Measurements from ENCODE around the gene MYO18A. TPM values are rescaled to one million over a fixed set of nuclear protein-coding genes. Genes with fewer than 3 reads are reported as not detected.

MYO18A gene
- total RNA-seq, 4 donors from 2014 or later = 112 to 191 (median 136) TPM

DNA sequence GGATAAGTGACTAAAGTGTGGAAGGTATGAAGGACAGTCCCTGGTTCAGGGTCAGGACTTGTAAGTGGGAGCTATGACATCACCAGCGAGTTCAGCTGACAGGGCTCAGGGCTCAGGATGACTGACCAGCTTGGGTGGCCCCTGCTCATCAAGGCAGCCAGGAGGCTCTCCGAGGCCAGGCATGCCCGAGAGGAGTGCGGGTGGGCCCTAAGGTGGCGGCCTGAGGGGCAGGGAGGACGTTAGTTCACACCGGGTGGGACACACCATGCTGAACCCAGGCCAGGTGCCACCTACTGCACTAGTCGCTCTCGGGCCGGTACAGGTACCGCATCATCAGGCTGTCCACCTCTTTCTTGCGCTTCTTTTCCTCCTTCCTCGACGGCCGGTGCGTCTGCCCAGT lies 100.8 kb downstream of the MYO18A start:
- Histone ChIP-seq H3K4me1 (no peaks in the 10 kb centered on the region), H3K27ac (no peak overlapping the region), H3K27me3 (no peaks in the 10 kb centered on the region), H3K4me3 (no peak overlapping the region), H3K9me3 (no peaks in the 10 kb centered on the region), H3K36me3 (peaks cover 0 to 19% (median 5%) of the 10 kb centered on the region in 4 donors)
- in situ Hi-C loops (cut with MboI; ENCODE audit: low pct_ligation_motif_present in 1 of 4, low pct_unique_long_range_greater_than_20kb in 1 of 4, low sequenced_read_pairs in 3 of 4) = no loop called here
- TF ChIP-seq EP300 (IDR thresholded peaks at IDR 0.05; ENCODE audit: low read depth) = no peak
- no peak for TF ChIP-seq POLR2A (IDR thresholded peaks at IDR 0.05)
- TF ChIP-seq POLR2AphosphoS5 (IDR thresholded peaks at IDR 0.05) = no peak
- TF ChIP-seq, protein P1, sequence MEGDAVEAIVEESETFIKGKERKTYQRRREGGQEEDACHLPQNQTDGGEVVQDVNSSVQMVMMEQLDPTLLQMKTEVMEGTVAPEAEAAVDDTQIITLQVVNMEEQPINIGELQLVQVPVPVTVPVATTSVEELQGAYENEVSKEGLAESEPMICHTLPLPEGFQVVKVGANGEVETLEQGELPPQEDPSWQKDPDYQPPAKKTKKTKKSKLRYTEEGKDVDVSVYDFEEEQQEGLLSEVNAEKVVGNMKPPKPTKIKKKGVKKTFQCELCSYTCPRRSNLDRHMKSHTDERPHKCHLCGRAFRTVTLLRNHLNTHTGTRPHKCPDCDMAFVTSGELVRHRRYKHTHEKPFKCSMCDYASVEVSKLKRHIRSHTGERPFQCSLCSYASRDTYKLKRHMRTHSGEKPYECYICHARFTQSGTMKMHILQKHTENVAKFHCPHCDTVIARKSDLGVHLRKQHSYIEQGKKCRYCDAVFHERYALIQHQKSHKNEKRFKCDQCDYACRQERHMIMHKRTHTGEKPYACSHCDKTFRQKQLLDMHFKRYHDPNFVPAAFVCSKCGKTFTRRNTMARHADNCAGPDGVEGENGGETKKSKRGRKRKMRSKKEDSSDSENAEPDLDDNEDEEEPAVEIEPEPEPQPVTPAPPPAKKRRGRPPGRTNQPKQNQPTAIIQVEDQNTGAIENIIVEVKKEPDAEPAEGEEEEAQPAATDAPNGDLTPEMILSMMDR (IDR thresholded peaks at IDR 0.05) = no peak
- intact Hi-C loops (cut with DNase I; ENCODE audit: low total_unique reads) = no loop called here
- DNase-seq = no peak
- 94 to 96% methylated on average over 9 to 16 of the region's 16 CpGs for WGBS, 2 donors (ENCODE audit: low coverage in 1 of 2)

DNA sequence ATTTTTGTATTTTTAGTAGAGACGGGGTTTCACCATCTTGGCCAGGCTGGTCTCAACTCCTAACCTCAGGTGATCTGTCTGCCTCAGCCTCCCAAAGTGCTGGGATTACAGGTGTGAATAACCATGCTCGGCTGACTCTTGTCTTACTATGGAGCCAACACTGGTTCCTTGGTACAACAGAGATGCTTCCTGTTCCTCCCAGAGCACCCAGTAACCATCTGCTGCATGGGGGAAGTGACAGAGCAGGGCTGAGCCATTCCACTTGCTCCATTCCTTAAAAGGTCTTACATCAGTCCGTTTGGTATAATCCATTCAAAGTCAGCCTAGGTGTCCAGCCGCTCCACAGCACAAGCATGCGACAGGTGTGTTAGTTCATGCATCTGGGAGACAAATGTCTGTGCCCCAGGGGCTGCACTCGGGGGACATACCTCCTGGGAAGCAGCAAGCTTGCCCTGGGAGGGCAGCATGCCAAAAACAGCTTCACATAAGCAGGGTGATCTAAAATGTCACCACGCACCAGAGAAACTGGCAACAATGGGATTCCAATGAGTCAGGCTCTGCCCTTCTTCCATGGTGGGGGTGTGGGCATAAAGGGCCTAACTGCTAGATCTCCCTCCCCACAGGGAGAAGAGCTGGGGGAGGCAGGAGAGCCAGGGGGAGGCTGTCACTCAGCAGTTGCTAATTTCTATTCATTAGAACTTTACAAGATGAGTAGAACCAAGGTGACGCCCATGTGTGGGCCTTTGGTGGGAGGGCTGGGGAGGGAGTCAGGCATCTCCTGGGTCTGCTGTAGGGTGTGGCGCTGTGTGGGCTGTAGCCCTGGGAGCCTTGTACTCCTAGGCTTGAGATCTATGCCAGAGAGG lies 101.8 kb downstream of the MYO18A start:
- no peak overlapping the region for H3K27ac ChIP-seq
- H3K4me3 ChIP-seq = no peak overlapping the region
- no peak for TF ChIP-seq POLR2A (IDR thresholded peaks at IDR 0.05)
- TF ChIP-seq POLR2AphosphoS5 (IDR thresholded peaks at IDR 0.05) = no peak
- TF ChIP-seq, protein P1 (IDR thresholded peaks at IDR 0.05) = no peak
- no peak for TF ChIP-seq EP300 (IDR thresholded peaks at IDR 0.05; ENCODE audit: low read depth)
- intact Hi-C loops (cut with DNase I; ENCODE audit: low total_unique reads) = no loop called here
- in situ Hi-C loops (cut with MboI; ENCODE audit: low pct_ligation_motif_present in 1 of 4, low pct_unique_long_range_greater_than_20kb in 1 of 4, low sequenced_read_pairs in 3 of 4) = no loop called here
- no peaks in the 10 kb centered on the region for H3K27me3 ChIP-seq
- H3K9me3 ChIP-seq = no peaks in the 10 kb centered on the region
- no peaks in the 10 kb centered on the region for H3K4me1 ChIP-seq
- peaks cover 0 to 19% (median 5%) of the 10 kb centered on the region in 4 donors for H3K36me3 ChIP-seq
- no peak for DNase-seq
- 92 to 96% methylated on average over 4 to 9 of the region's 9 CpGs for WGBS, 2 donors (ENCODE audit: low coverage in 1 of 2)

DNA sequence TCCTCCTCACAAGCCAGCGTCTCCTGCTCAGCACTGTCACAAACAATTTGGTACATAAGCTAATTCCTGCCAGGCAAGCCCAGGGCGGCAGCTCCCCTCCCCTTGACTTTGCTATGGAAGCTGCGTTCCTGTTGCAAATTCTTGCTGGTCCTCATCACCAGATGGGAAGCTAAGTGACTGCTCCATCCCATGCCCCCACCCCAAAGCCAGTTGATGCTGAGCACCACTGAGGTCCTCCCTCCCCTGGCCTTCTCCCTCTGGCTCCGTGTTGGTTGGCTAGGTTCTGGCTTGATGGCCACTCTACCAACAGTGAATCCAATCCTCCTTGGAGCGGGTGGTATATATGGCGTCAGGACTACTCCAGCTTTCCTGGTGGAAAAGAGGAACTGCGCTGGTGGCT lies 102.9 kb downstream of the MYO18A start:
- no peak for TF ChIP-seq POLR2AphosphoS5 (IDR thresholded peaks at IDR 0.05)
- TF ChIP-seq, protein P1 (IDR thresholded peaks at IDR 0.05) = no peak
- Histone ChIP-seq H3K9me3 (no peaks in the 10 kb centered on the region), H3K4me1 (no peaks in the 10 kb centered on the region), H3K4me3 (no peak overlapping the region), H3K27me3 (no peaks in the 10 kb centered on the region), H3K36me3 (peaks cover 0 to 15% (median 5%) of the 10 kb centered on the region in 4 donors), H3K27ac (no peak overlapping the region)
- intact Hi-C loops (cut with DNase I; ENCODE audit: low total_unique reads) (no loop called here), in situ Hi-C loops (cut with MboI; ENCODE audit: low pct_ligation_motif_present in 1 of 4, low pct_unique_long_range_greater_than_20kb in 1 of 4, low sequenced_read_pairs in 3 of 4) (no loop called here)
- 92 to 100% methylated on average over 2 to 7 of the region's 7 CpGs for WGBS, 2 donors (ENCODE audit: low coverage in 1 of 2)
- no peak for DNase-seq

DNA sequence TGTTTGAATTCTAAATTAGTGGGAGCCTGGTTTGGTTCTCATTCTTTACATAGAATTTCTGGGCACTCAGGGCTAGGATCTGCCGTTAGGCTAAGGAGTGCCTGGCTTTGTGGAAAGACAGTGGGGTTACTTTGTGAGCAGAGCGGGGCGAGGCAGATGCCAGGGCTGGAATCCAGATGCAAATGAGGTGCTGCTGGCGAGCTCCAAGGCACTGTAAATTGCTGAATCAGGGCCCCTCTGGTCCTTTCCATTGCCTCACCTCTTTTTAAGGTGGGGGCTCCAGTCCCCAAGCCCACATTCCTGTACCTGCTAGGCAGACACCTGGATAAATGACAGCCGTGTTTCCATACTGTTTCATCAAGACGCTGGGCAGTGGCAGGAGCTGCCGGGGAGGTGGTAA lies 103.5 kb downstream of the MYO18A start:
- no peak overlapping the region for H3K27ac ChIP-seq
- H3K4me1 ChIP-seq = no peaks in the 10 kb centered on the region
- 85 to 86% methylated on average over 6 to 7 of the region's 7 CpGs for WGBS, 2 donors (ENCODE audit: low coverage in 1 of 2)
- H3K36me3 ChIP-seq = peaks cover 0 to 15% (median 5%) of the 10 kb centered on the region in 4 donors
- H3K27me3 ChIP-seq = no peaks in the 10 kb centered on the region
- DNase-seq = no peak
- no peak for TF ChIP-seq POLR2A (IDR thresholded peaks at IDR 0.05)
- TF ChIP-seq, protein P1 (IDR thresholded peaks at IDR 0.05) = no peak
- H3K9me3 ChIP-seq = no peaks in the 10 kb centered on the region
- H3K4me3 ChIP-seq = no peak overlapping the region
- in situ Hi-C loops (cut with MboI; ENCODE audit: low pct_ligation_motif_present in 1 of 4, low pct_unique_long_range_greater_than_20kb in 1 of 4, low sequenced_read_pairs in 3 of 4) (no loop called here), intact Hi-C loops (cut with DNase I; ENCODE audit: low total_unique reads) (no loop called here)
